Trophoblast cell (in vitro differentiated cells and primary cell): ENCODE measurements around the gene SERPINA12.

ENCODE experiments used
- DNase-seq, 2 donors: peaks; one replicate each; pipeline ENCODE4 v3.0.0-alpha.2; 2016
- H2AFZ ChIP-seq: 2 replicates; pipeline ENCODE4 v1.6.1; 2013; ENCODE audit warnings: low read length, moderate library complexity, mild to moderate bottlenecking; ENCODE audit not compliant: insufficient read depth, poor library complexity
- H2AK5ac ChIP-seq: 2 replicates; pipeline ENCODE4 v1.6.1; 2013; ENCODE audit warnings: mild to moderate bottlenecking, low read length
- H2BK120ac ChIP-seq: 2 replicates; pipeline ENCODE4 v1.6.1; 2013; ENCODE audit warnings: low read length, mild to moderate bottlenecking, moderate library complexity; ENCODE audit not compliant: insufficient read depth, poor library complexity
- H2BK12ac ChIP-seq: 2 replicates; pipeline ENCODE4 v1.6.1; 2013; ENCODE audit warnings: mild to moderate bottlenecking, low read length, moderate library complexity
- H2BK5ac ChIP-seq: 2 replicates; pipeline ENCODE4 v1.6.1; 2013; ENCODE audit warnings: low read length, low read depth, moderate library complexity, mild to moderate bottlenecking; ENCODE audit not compliant: poor library complexity
- H3K14ac ChIP-seq: 2 replicates; pipeline ENCODE4 v1.6.1; 2013; ENCODE audit warnings: mild to moderate bottlenecking, low read length
- H3K18ac ChIP-seq: 2 replicates; pipeline ENCODE4 v1.6.1; 2013; ENCODE audit warnings: mild to moderate bottlenecking, low read length
- H3K23ac ChIP-seq: 2 replicates; pipeline ENCODE4 v1.6.1; 2013; ENCODE audit warnings: low read length
- H3K27ac ChIP-seq: 2 replicates; pipeline ENCODE4 v1.5.1; 2013; ENCODE audit warnings: low read depth, mild to moderate bottlenecking, inconsistent platforms, low read length, moderate library complexity
- H3K27me3 ChIP-seq: 2 replicates; pipeline ENCODE4 v1.6.1; 2013; ENCODE audit warnings: inconsistent platforms, mild to moderate bottlenecking, low read length, moderate library complexity; ENCODE audit not compliant: insufficient read depth
- H3K36me3 ChIP-seq, 2 experiments: 1 replicate in 1 of 2; 2 replicates in 1 of 2; pipeline ENCODE4 v1.6.1; 2013; ENCODE audit warnings: low read length in 2 of 2, mild to moderate bottlenecking in 2 of 2, moderate library complexity in 1 of 2; ENCODE audit not compliant: insufficient read depth in 2 of 2, control insufficient read depth in 1 of 2
- H3K4ac ChIP-seq: 2 replicates; pipeline ENCODE4 v1.6.1; 2013; ENCODE audit warnings: low read depth, mild to moderate bottlenecking, low read length, moderate library complexity
- H3K4me1 ChIP-seq, 2 experiments: 1 replicate in 1 of 2; 2 replicates in 1 of 2; pipeline ENCODE4 v1.6.1; 2013; ENCODE audit warnings: low read length in 2 of 2, mild to moderate bottlenecking in 2 of 2, moderate library complexity in 1 of 2; ENCODE audit not compliant: insufficient read depth in 2 of 2, control insufficient read depth in 1 of 2
- H3K4me2 ChIP-seq: 2 replicates; pipeline ENCODE4 v1.6.1; 2013; ENCODE audit warnings: inconsistent platforms, mild to moderate bottlenecking, low read length, moderate library complexity
- H3K4me3 ChIP-seq: 2 replicates; pipeline ENCODE4 v1.5.1; 2013; ENCODE audit warnings: mild to moderate bottlenecking, low read depth, low read length, inconsistent platforms
- H3K79me1 ChIP-seq: one replicate; pipeline ENCODE4 v1.6.1; 2013; ENCODE audit warnings: low read length
- H3K79me2 ChIP-seq: 2 replicates; pipeline ENCODE4 v1.6.1; 2013; ENCODE audit warnings: low read length, mild to moderate bottlenecking; ENCODE audit not compliant: control insufficient read depth, insufficient read depth, poor library complexity
- H3K9ac ChIP-seq: 2 replicates; pipeline ENCODE4 v1.6.1; 2013; ENCODE audit warnings: mild to moderate bottlenecking, low read length
- H3K9me3 ChIP-seq: 2 replicates; pipeline ENCODE4 v1.6.1; 2013; ENCODE audit warnings: low read depth, mild to moderate bottlenecking, control low read depth, inconsistent platforms, low read length; ENCODE audit not compliant: insufficient read depth
- H4K12ac ChIP-seq: 2 replicates; pipeline ENCODE4 v1.6.1; 2013; ENCODE audit warnings: low read depth, mild to moderate bottlenecking, low read length, moderate library complexity
- H4K8ac ChIP-seq: 2 replicates; pipeline ENCODE4 v1.6.1; 2013; ENCODE audit warnings: low read depth, mild to moderate bottlenecking, low read length, moderate library complexity
- H4K91ac ChIP-seq: one replicate; pipeline ENCODE4 v1.6.1; 2013; ENCODE audit warnings: low read depth, mild to moderate bottlenecking, low read length, moderate library complexity
- WGBS: extraction: QIAGEN DNeasy Blood & Tissue Kit; methylation state at CpG from one replicate; pipeline ENCODE4 v1.1.7; 2013; ENCODE audit warnings: missing lambda C conversion rate; ENCODE audit not compliant: insufficient read length, insufficient coverage; ENCODE audit errors: extremely low coverage; 5-methylcytosine and 5-hydroxymethylcytosine counted together

The SERPINA12 gene

DNA sequence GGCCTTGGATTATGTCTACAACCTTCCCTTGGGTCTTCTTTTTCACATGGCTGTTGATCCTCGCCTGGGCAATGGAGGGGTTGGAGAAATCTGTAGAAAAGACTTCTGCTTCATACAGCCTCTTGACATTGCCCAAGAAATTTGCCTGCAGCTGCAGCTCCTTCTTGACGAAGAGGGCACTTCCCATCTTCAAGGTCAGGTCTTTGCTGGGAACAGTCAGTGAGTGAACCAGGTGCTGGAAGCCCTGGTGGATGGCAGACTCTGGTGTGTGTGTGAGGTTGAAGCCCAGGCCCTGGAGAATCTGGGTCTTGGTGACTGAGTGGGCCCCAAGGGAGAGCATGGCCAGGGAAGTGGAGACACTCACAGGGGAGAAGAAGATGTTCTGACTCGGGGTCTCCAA is 40.0 kb downstream of the SERPINA12 start:
- Histone ChIP-seq H2AFZ (no peak overlapping the region), H3K14ac (no peak overlapping the region), H3K79me2 (no peaks in the 10 kb centered on the region), H3K18ac (no peak overlapping the region), H4K12ac (no peak overlapping the region), H2BK5ac (no peak overlapping the region), H2BK120ac (no peak overlapping the region), H3K79me1 (no peaks in the 10 kb centered on the region), H4K91ac (no peak overlapping the region), H3K36me3 (no peaks in the 10 kb centered on the region), H3K4me1 (no peaks in the 10 kb centered on the region), H3K4me2 (no peak overlapping the region), H3K9me3 (peaks cover 11% of the 10 kb centered on the region), H2AK5ac (no peak overlapping the region), H3K4ac (no peak overlapping the region), H3K27me3 (no peaks in the 10 kb centered on the region), H4K8ac (no peak overlapping the region), H3K27ac (no peak overlapping the region), H2BK12ac (no peak overlapping the region), H3K9ac (no peak overlapping the region), H3K4me3 (no peak overlapping the region), H3K23ac (no peak overlapping the region)
- no CpG with 5 or more reads among the region's 3 CpGs for WGBS
- no peak for DNase-seq

DNA sequence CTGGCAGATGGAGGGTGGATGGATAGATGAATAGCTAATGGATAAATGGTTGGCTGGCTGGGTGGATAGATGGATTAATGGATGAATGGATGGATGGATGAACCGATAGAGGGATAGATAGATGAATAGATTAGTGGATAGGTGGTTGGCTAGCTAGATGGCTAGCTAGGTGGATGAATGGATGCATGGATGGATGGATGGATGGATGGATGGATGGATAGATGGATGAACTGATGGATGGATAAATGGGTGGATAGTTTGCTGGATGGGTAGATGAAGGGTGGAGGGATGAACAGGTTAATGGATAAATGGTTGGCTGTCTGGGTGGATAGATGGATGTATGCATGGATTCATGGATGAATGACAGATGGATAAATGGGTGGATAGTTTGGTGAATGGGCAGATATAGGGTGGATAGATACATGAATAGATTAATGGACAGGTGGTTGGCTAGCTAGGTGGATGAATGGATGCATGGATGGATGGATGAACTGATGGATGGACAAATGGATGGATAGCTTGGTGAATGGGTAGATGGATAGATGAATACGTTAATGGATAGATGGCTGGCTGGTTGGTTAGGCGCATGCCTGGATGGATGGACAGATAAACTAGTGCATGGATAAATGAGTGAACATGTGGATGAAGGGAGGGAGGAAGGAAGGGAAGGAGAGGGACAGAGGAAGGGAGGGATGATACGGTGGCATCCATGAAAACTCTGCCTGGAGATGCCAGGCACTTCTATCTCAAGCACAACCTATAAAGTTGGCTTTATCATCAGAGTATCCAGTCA is 41.3 kb downstream of the SERPINA12 start:
- Histone ChIP-seq H3K27me3 (no peaks in the 10 kb centered on the region), H4K12ac (no peak overlapping the region), H2BK12ac (no peak overlapping the region), H3K4me1 (no peaks in the 10 kb centered on the region), H2AFZ (no peak overlapping the region), H2BK5ac (no peak overlapping the region), H3K79me1 (no peaks in the 10 kb centered on the region), H4K8ac (no peak overlapping the region), H3K79me2 (no peaks in the 10 kb centered on the region), H2BK120ac (no peak overlapping the region), H3K4me2 (no peak overlapping the region), H3K4me3 (no peak overlapping the region), H4K91ac (no peak overlapping the region), H3K23ac (no peak overlapping the region), H3K36me3 (no peaks in the 10 kb centered on the region), H3K27ac (no peak overlapping the region), H3K14ac (no peak overlapping the region), H2AK5ac (no peak overlapping the region), H3K4ac (no peak overlapping the region), H3K9me3 (peaks cover 13% of the 10 kb centered on the region), H3K18ac (no peak overlapping the region), H3K9ac (no peak overlapping the region)
- DNase-seq, result no peak
- no CpG with 5 or more reads among the region's 4 CpGs for WGBS

DNA sequence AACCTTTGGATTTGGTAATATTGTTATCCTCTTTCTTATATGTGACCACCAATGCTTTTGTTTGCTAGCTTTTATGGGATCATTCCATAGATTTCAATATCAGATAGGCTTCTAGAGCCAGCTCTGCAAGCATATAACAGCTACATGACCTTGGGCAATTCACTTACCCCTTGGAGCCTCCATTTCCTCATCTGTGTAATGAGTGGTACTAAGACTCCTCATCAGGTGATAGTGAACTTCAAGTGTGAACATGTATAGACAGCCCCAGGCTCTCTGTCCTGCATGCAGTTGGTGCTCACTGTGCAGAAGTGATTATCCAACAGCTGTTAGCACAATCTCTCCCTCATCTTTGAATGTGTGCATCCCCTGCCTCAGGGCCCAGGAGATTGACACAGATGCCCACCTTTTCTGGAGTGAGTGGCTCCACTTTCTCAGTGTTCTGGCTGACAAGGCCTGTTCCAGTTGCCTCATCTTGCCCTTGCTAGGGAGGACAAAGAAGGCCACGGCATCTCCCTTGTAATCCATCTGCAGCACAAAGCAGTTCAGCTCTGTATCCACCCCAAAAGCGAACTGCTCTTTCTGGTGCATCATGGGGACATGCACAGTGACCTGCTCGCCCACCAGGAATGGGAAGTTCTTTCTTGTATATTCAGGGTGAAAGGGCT is 42.4 kb downstream of the SERPINA12 start:
- Histone ChIP-seq H4K12ac (no peak overlapping the region), H2AFZ (no peak overlapping the region)

DNA sequence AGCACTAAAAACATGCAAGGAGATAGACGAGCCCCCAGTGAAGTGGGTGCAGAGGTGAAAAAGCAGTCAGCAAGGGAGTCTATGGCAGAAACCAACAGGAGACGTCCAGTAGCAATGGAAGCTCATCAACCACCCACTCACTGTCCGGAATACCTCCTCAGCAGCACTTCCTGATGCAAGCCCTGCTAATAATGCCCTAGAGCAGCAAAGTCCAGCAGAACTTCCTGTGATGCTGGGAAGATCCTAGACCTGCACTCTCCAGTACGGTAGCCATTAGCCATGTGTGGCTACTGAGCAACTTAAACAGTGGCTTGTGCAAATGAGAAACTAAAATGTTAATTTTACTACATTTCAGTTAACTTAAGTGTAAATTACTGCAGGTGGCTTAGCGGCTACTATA is 44.2 kb downstream of the SERPINA12 start:
- Histone ChIP-seq H4K8ac (no peak overlapping the region), H3K4ac (no peak overlapping the region), H3K9ac (no peak overlapping the region), H3K79me1 (no peaks in the 10 kb centered on the region), H3K14ac (no peak overlapping the region), H4K91ac (no peak overlapping the region), H3K4me3 (no peak overlapping the region), H2BK12ac (no peak overlapping the region), H4K12ac (no peak overlapping the region), H3K4me2 (no peak overlapping the region), H3K23ac (no peak overlapping the region), H2AK5ac (no peak overlapping the region), H2BK5ac (no peak overlapping the region), H3K18ac (no peak overlapping the region), H3K4me1 (no peaks in the 10 kb centered on the region), H2BK120ac (no peak overlapping the region), H3K9me3 (peaks cover 19% of the 10 kb centered on the region), H3K27me3 (no peaks in the 10 kb centered on the region), H3K36me3 (no peaks in the 10 kb centered on the region), H3K27ac (no peak overlapping the region), H2AFZ (no peak overlapping the region), H3K79me2 (no peaks in the 10 kb centered on the region)
- DNase-seq, result no peak
- no CpG with 5 or more reads among the region's 5 CpGs for WGBS

More for the DNA sequence above, 42.4 kb downstream of the SERPINA12 start:
- H3K4me1 ChIP-seq, result no peaks in the 10 kb centered on the region
- H2BK12ac ChIP-seq, result no peak overlapping the region
- no peak overlapping the region for H2BK120ac ChIP-seq
- H3K18ac ChIP-seq, result no peak overlapping the region
- no peak overlapping the region for H3K23ac ChIP-seq
- no peak overlapping the region for H3K9ac ChIP-seq
- H2BK5ac ChIP-seq, result no peak overlapping the region
- H4K91ac ChIP-seq, result no peak overlapping the region
- H3K14ac ChIP-seq, result no peak overlapping the region
- H3K79me2 ChIP-seq, result no peaks in the 10 kb centered on the region
- peaks cover 18% of the 10 kb centered on the region for H3K9me3 ChIP-seq
- H2AK5ac ChIP-seq, result no peak overlapping the region
- H3K4me3 ChIP-seq, result no peak overlapping the region
- no peaks in the 10 kb centered on the region for H3K36me3 ChIP-seq
- H4K8ac ChIP-seq, result no peak overlapping the region
- H3K4ac ChIP-seq, result no peak overlapping the region
- H3K27ac ChIP-seq, result no peak overlapping the region
- no CpG with 5 or more reads among the region's 3 CpGs for WGBS
- no peaks in the 10 kb centered on the region for H3K27me3 ChIP-seq
- no peaks in the 10 kb centered on the region for H3K79me1 ChIP-seq
- H3K4me2 ChIP-seq, result no peak overlapping the region
- no peak for DNase-seq
